Hematopoietic multipotent progenitor cell treated with erythropoietin and hydrocortisone succinate and interleukin-3 and kit ligand, for 15 days (in vitro differentiated cells): ENCODE measurements around the gene RNF157.
"Not testable (repeated sequence)": the region's sequence is repeated elsewhere in the genome, so short reads cannot be mapped to it uniquely, and the experiment has no call there.

ENCODE experiments used
- DNase-seq: peaks from one replicate; pipeline ENCODE4 v3.0.0-alpha.2; 2015; ENCODE audit warnings: low spot score

The RNF157 gene

DNA sequence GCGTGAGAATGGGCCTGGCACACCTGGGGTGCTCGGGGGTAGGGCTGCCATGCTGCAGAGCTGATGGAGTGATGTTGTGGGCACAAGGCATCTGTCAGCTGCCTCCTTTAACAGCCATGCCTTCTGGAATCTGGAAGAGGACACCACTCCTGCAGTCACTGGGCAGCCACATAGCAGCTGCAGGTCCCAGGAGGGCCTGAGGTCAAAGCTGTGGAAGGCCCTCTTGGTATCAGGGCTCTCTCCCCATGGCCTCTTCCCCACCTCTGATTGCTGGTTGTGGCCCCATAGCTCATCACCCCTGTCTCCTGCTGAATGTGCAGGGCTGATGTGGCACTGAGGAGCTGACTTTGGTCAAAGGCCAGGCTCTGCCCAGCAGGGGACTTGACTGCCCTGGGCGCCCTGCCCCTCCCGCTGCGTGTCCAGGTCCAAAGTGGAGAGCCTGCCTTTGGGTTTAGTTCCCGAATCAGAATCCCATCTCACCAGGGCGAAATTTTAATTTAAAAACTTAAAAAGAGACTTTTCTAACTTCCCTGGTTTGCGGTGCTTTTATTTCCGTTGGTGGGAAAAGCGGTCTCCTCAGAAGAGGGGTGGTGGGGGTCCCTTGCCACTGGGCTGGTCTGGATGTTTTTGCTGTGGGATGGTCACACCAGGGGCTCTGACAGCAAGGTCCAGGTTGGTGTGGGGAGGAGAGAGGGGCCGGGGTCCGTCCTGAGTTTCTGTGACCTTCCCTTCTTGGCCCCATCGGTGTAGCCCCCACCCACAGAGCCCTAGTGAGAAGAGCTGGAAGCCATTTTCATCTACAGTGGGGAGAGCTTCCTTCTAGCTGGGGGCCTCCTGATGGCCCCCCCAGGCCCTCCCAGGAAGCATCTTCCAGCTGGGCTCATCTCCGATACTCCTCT, 30.7 kb upstream of the RNF157 start:
- DNase-seq, result no peak

GRCh38 chr17:76270127-76270592, 29.9 kb upstream of the RNF157 start:
- no peak for DNase-seq

- DNase-seq, result no peak
Observed at GRCh38 chr17:76268991-76269981, 29.0 kb upstream of the RNF157 start.

GRCh38 chr17:76268015-76268749, 27.9 kb upstream of the RNF157 start:
- DNase-seq, result no peak

GRCh38 chr17:76267581-76268001, 27.3 kb upstream of the RNF157 start:
- not testable (repeated sequence) for DNase-seq

DNA sequence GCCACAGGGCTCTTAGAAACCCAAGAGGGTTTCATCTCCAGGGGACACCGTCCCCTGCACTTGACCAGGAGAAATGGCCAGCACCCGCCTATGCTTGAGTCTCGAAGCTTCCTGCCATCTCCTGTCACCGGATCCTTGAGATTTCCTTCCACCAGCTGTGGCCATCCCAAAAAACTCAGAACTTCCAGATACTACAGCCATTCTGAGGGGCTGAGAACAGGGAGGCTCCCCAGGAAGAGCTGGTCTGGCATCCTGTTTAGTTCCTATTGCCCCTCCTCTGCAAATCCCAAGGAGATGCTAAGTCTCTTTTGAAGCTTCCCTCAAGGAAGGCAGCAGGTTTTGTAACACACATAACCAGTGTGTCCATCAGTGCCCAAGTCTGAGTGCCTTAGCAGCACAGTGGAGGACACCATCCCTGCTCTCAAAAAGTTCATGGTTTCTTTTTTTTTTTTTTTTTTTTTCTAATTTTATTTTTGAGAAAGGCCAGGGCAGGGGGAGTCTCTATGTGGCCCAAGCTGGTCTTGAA, 26.8 kb upstream of the RNF157 start:
- no peak for DNase-seq

- no peak for DNase-seq
Observed at GRCh38 chr17:76266244-76266938, 26.1 kb upstream of the RNF157 start.

GRCh38 chr17:76265624-76266243, 25.4 kb upstream of the RNF157 start:
- peak; percentile 48 for DNase-seq

DNA sequence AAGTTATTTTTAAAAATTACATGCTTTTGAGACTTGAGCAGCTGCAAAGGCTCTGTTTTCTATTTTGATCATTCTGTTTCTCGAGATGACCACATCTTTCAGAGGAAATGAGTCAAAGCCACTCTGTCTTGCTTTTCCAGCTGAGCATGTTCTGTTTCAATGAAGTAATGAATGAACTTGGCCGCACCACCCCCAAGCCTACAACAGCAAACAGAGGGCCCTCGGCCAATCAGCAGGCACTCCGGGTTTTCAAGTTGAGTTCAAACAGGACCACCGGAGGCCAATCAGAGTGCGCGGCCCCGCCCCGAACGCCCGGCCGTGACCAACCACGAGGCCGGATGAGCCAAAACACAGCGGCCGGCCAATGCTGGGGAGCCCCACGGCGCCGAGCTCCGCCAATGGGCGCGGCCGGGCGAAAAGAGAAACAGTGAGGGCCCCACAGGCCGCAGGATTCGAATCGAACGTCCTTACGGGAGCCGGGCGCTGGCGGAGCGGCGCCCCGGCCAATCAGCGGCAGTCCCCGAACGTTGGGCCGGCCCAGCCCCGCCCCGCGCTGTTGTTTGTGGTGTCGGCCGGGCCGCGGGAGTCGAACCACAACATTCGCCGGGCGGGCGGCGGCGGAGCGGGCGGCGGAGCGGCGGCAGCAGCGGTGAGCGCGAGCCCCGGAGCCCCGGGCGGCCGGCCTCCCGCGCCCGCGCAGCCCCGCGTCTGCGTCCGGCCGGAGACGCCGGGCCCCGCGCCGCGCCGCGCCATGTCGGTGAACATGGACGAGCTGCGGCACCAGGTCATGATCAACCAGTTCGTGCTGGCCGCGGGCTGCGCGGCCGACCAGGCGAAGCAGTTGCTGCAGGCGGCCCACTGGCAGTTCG, 24.7 kb upstream of the RNF157 start, which contains the start of gene UBALD2:
UBALD2 (plus strand) TSS at position 594 of the 869 bp plus-strand sequence; CDS start at position 752, 158 bp downstream.
- peak; percentile 98 for DNase-seq

GRCh38 chr17:76264425-76264754, 24.1 kb upstream of the RNF157 start:
- no peak for DNase-seq

DNA sequence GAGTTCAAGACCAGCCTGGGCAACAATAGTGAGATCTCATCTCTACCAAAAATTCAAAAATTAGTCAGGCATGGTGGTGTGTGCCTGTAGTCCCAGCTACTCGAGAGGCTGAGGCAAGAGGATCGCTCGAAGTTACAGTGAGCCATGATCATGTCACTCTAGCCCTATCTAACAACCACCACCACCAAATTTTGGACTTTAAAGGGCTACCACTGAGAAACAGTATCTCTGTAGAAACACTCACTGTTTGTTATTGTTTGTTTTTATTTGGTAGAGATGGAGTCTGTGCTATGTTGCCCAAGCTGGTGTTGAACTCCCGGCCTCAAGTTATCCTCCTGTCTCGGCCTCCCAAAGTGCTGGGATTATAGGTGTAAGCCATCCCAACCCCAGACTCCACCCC, 23.6 kb upstream of the RNF157 start:
- no peak for DNase-seq

DNA sequence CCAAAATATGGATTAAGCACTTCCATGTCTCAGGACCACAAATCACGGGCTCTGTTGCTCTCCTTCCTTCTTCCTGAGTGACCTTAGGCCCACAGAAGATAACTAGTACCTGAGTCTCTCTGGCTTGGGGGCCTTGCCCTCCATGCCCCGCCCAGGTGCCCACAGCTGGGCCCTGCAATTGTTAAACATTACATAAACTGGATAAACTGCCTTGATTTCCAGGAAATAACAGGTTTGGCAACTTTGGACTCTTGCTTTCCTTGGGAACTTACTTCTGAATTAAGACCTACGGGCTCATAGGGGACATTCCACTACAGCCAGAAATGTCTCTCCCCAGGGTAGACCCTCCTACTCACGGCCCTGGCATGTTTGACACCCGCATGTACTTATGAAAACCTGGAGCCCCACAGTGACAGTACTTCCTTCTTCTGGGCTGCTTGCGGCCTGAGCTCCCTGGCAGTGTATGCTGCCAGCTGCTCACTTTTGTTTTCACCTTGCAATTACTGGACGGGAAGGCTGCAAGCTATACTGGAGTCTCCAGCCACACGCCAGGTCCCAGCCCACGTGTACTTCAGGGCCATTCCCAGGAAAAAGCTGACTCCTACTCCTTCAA, 22.5 kb upstream of the RNF157 start:
- DNase-seq, result no peak

- no peak for DNase-seq
Observed at GRCh38 chr17:76261421-76262215, 21.3 kb upstream of the RNF157 start.

DNA sequence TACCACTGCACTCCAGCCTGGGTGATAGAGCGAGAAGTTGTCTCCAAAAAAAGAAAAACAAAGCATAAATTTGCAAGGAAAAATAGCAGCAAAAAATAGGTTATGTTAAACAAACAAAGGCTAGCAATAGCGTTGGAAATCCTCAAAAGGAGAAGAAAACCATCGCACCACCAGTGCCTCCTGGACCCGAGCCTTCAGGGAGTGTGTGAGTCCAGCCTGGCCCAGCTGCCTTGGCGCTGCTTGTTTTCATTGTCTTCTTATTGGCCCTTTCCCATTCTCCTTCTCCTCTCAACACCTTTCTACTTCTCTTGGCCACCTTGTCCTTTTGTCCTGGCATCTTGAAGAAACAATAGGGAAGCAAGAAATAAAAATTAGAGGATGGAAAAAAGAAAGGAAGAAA, 20.4 kb upstream of the RNF157 start:
- no peak for DNase-seq

DNA sequence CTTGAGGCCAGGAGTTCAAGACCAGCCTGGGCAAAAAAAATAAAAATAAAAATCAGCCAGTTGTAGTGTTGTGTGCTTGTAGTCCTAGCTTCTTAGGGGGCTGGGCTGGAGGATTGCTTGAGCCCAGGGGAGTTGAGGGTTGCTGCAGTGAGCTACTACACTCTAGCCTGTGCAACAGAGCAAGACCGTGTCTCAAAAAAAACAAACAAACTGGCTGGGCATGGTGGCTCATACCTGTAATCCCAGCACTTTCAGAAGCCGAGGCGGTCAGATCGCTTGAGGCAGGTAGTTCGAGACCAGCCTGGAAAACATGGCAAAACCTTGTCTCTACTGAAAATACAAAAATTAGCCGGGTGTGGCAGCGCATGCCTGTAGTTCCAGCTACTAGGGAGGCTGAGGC, 19.9 kb upstream of the RNF157 start:
- DNase-seq, result no peak

GRCh38 chr17:76256430-76257050, 16.2 kb upstream of the RNF157 start:
- not testable (repeated sequence) for DNase-seq

- no peak for DNase-seq
Observed at GRCh38 chr17:76255801-76256429, 15.6 kb upstream of the RNF157 start.
